Jurkat, Clone E6-1 (cell line): ENCODE data around the gene FIGN.

Experiments used
- DNase-seq: peaks from one replicate; pipeline ENCODE4 v3.0.0-alpha.2; 2011; ENCODE audit warnings: low read depth, low spot score
- H3K4me3 ChIP-seq: 2 replicates; pipeline ENCODE4 v1.5.1; 2011; ENCODE audit warnings: mild to moderate bottlenecking, low read length, control low read depth, moderate library complexity

FIGN gene

DNA sequence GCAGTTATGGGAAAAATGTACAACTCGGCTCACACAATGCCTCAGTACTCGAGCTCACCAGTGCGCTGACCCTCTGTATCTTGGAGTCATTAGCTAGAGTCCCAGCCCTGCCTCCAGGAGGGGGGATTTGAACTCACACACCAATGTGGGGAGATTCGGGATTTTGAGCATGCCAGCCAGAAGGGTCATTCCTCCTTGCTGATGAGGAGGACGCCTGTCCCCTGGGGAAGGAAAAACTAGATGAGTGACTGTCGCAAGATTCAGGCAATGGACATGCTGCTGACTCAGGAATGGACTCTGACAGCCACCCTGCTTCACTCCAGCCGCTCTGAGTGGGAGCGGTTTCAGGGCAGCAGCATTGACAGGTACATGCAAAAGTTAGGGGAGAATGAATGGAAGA lies 20.6 kb downstream of the FIGN start:
- no peak overlapping the region for H3K4me3 ChIP-seq
- DNase-seq: no peak

DNA sequence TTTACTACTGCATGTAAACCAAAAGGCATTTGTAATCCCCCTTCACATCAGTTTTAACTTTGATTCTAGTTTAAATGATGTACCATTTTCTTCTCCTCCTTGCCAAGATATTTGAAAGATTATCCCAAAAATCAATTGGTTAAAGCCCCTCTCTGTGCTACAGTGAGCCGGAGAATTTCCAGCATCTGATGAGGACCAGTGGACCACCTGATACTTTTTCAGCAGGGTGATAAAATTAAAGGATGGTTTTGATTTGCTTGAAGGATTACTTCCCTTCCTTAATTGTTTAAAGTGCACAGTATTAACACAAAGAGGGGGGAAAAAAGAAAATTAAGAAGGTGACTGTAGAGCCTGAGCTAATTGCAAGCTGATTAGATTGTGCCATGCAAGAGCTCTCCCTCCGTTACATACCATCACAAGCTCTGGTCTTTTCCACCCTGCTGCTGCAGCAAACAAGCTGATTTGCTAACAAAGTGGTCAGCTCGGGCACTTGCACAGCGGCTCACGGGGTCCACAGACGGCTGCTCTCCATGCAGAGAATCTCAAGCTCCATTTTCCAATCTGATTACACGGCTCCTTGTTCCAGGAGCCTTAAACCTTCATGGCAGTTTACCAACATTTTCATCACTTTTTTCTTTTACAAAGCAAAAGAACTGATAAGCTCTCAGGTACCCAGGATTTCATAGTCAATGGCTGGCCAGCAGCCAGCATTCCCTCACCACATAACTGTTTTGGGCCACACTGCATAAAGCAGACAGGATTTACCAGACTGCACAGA lies 22.1 kb downstream of the FIGN start:
- H3K4me3 ChIP-seq: no peak overlapping the region
- no peak for DNase-seq

DNA sequence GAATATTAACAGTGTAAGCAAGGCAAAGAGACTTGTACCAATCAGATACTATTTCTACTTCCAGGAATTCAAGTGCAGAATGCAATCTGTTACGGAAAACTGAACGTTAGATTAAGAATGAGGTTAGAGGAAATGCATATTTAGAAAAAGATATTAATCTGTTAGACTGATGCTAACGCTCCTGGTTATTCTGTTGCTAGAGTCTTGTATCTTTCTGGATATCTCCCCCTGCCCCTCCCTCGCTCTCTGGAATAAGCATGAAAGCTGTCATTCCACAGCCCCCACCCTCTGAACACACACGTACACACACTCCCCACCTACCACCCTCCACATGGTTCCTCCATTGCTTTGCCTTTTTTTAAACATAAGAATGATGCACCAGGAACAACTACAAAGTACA lies 24.1 kb downstream of the FIGN start:
- no peak overlapping the region for H3K4me3 ChIP-seq
- no peak for DNase-seq

DNA sequence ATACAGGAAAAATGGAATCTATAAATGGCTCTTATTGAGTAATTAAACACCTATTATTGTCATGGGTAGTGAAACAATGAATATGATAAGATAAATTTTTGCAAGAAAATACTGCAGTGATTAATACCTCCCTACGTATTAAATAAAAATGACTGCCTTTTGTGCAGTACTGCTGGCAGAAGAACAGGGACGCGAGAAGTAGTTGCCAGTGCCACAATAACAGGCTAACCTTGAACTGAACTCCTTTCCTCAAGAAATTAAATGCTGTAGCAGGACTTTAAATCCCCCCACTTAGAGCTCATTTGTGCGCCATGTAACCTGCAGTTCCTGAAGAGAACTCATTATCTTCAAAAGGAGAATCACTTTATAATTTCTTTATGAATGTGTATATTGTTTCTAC lies 24.6 kb downstream of the FIGN start:
- no peak overlapping the region for H3K4me3 ChIP-seq
- no peak for DNase-seq

DNA sequence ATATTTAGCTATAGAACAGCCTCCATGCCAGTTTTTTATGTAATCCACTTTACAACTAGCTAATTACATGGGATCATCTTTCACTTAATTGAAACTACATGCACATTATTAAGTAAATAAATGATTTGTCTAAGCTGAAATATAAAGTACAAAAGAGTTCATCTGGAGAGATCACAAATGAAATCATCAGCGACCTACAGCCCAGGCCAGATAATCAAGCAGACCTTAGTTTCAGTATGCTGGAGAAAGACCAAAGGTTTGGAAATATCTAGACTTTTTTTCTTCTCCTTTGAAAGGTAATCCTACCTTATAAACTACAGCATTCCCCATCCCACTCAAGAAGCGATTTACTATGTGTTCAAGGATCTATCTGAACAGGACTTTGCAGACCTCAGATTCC lies 26.5 kb downstream of the FIGN start:
- H3K4me3 ChIP-seq: no peak overlapping the region
- no peak for DNase-seq

DNA sequence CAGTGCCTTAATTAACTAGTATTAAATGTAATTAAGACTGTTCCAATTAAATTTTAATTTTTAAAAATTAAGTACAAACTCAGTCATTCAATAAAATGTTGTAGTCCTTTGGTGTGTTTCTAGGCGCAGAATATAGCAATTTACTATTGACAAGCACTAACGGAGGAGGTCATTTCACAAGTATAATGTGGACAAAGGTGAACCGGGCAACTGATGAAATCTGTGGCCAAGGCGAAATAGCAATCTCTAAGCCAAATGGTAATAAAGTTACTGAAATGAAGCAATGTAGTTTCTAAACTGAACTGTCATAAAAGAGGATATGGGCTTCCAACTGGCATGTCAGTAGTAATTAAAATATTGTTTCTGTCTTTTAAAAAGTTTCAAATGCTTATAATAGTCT lies 27.5 kb downstream of the FIGN start:
- no peak overlapping the region for H3K4me3 ChIP-seq
- no peak for DNase-seq

DNA sequence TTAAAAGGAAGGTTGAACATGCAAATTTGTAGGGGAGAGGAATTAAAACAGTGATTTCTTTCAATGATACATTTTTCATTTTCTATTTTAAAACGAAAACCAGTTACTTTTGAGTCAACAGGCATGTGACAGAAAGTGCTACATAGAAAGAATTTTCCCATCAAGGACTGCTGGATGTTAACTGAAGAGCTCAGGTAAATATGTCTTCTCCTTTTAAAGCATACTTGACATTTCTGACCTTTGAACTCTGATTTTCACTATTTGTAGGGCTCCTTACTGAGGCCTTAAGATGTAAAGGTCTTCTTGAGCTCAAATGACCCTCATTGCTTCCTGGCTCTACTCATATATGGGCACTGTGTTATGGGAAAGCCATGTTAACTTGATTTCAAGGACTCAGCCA lies 32.4 kb downstream of the FIGN start:
- DNase-seq: no peak
- no peak overlapping the region for H3K4me3 ChIP-seq

DNA sequence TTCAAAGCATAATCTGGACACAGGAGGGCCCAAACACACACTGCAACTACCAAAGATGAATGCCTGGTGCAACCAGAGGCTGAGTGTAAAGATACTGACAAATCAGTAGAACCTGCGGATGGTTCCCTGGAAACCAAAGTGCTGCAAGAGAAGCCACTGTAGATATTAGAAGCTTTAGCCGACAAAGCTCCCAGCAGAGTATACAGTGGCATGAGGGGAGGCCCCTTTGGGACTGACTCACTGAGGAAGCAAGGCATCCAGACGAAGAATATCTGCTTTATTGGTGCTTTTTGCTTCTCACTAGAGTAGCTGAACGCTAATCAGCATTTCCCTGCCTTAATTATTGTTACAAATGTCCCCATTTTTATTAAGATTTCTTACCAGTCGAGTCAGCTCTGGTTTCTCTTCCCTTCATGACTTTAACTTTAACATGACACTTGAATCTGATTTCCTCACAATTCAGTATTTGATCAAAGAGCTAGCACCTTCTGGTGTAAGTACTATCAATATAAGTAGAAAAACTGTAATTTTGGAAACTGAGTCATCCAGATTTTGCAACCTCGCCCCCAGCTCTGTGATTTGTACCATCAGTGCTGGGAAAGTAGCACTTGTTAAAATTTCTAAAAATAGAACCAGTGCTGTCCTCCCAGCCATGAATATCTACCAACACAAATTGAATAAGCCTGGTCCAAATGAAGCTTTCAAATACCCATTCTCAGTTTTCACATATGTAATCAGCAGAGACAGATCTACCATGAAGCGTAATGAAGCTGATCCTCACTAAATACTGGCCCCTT lies 34.2 kb downstream of the FIGN start:
- H3K4me3 ChIP-seq: no peak overlapping the region
- DNase-seq: no peak

DNA sequence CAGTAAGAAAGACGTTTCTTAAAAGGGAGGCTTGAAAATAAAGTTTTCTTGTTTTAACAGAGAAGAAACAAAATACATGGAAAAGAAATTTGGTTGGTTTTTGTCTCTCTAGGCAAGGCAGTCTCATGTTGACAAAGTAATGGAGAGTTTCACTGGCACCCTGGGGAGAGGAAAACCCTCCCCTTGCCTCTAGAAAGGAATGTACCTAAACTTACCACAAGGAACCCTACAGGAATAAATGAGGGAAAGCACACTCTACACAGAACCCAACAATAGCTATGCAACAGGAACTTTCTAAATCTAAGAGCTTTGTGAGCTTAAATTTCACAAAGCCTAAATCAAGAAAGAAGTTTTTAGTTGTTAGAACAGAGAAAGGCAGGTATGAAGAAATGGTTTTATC lies 37.0 kb downstream of the FIGN start:
- DNase-seq: no peak
- H3K4me3 ChIP-seq: no peak overlapping the region

DNA sequence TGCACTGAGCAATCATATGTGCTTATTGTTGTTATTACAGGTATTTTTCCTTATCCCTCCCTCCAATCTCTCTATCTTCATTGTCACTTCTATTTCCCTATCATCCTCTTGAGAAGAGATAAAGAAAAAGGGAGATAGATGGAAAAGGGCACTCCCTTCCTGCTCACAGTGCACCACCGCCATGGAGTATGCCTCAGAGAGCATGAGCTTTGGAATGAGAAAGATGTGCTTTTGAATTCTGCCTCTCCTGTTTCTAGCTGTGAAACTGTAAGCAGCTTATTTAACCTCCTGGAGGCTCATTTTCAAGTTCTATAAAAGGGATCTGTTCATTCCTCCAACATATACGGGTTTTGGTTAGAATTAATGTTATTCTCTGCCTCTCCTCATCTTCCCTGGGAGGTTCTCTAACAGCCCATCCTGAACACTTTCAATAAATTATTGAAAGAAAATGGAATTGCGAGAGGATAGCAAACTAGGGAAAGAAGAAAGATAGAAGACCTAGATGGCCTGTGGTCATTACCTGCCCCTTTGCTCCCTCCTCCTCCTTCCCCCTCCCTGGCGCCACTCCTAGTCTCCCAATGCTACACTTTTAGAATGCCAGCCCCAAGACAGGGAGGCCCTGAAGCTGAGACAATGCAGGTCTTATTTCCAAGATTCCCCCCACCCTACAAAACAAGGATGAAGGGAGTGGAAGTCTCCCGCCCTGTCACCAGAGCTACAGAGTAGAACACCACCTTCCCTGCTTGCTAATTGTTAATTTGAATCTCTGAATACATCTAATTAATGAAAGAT lies 37.8 kb downstream of the FIGN start:
- no peak for DNase-seq

DNA sequence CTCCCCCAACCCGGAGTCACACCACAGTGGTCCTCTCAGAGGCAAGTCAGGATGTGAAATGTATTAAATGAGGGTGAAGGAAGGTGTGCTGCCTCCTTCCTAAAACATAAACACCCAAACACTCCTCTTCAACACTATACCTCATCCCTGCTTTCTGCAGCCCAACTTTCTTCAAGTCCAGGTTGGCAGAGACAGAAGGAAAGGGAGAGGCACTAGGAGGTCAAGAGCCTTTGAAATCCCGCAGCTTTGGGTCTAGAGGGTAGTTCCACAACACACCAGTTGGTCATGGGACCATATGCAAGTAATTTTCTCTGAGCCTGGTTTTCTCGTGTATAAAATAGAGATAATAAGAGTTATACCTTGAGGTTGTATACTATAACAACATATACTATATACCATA lies 38.4 kb downstream of the FIGN start:
- no peak overlapping the region for H3K4me3 ChIP-seq
- DNase-seq: no peak

More for the DNA sequence above, 37.8 kb downstream of the FIGN start:
- H3K4me3 ChIP-seq: no peak overlapping the region

DNA sequence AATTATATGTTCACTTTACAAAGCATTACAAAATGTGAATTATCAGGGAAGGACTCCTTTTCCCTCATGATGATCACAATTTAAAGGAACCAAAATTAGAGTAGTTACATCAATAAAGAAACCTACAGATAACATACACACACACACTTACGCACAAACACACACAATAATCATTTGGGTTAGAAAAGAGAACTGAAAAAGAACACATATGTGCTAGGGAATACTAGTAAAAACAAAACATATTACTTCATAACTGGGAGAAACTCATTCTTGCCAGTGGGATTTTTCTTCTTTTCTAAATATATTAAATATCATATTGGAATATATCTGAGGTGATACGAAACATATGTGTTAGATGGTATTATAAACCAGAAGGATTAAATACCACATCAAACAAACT lies 42.3 kb downstream of the FIGN start:
- DNase-seq: no peak
- no peak overlapping the region for H3K4me3 ChIP-seq

DNA sequence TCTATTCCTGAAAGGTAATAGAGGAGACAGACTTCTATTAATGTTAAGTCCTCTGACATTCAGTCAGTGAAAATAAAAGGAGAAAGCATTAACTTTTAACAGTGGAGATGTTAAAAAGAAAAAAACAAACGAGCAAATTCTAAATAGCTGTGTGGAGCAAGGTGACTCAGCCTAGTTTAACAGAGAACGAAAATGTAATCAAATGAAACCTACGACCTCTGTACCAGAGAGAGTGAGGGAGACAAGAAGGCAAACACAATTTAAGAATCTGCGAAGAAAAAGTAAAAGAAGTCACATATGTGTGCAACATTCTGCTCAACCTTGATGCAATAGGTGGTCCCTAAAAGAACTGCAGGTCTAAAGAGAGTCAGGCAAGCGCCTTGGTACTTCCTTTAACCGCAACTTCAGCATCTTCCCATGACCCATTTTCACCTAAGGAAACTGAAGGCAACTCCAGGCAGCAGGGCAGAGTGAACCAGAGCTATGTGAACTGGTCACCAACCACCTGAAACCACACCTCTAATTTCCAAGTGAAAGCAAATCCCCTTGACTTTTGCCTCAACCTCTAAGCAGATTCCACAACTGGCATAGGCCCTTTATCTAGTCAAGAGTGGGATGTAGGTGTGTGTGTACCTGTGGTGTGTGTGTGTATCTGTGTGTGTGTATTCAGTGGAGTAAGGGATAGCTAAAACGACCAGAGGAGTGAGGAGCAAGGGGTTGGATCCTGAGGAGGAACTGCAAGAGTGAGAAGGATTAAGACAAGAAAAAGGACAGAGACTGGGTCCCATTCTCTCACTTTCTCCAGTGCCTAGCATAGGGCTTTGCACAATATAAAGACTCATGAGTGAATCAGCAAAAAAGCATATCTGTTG lies 43.0 kb downstream of the FIGN start:
- no peak for DNase-seq
- no peak overlapping the region for H3K4me3 ChIP-seq

DNA sequence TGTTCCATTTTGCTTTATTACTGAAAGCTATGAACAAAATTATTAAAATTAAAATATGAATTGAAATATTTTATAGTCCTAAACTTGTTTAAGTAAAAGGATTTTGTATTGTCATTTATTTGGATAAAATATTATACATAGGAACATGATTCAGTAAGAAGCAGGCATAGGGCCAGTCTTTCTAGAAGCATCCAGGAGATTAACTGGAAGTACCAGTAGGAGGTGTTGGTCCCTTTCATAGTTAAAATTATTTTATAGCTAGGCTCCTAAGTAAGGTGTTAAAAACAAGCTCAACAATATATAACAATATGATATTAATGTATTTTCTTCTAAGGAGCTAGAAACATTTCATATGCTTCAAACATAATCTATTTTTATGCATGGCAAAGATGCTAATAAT lies 43.7 kb downstream of the FIGN start:
- H3K4me3 ChIP-seq: no peak overlapping the region
- no peak for DNase-seq

DNA sequence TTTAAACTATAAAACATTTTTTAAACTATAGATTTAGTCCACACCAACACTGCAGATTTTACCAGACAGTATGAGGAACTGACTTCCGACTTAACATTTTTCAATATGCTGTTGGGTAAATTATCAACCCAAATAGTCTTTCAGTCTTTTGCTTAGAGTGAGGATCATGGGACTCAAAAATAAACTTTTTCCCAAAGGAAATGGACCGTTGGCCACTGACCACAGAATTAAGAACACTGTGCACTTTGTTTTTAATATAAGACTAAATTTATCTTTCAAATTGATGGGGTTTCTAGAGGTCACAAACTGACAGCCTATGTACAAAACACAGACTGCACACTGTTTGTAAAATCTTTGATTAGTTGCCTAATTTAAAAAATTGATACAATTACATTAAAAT lies 44.9 kb downstream of the FIGN start:
- no peak for DNase-seq
- H3K4me3 ChIP-seq: no peak overlapping the region

DNA sequence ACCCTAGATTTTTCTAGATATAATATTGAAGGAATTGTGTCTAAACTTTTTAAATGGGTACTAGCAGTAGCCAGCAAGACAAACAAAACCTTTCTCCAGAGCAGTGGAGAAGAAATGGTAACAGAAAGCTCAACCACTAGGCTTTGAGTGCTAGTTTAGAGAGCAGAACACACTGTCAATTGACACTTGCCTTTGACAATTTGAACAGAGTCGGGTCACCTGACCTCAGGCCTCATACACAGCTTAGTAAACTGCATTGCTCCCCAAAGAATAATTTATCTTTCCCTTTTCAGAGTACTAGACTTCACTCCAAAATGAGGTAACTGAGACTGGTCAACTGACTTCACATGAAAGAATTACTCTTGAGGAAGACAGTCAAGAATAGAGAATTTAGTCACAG lies 48.6 kb downstream of the FIGN start:
- no peak for DNase-seq
- no peak overlapping the region for H3K4me3 ChIP-seq

DNA sequence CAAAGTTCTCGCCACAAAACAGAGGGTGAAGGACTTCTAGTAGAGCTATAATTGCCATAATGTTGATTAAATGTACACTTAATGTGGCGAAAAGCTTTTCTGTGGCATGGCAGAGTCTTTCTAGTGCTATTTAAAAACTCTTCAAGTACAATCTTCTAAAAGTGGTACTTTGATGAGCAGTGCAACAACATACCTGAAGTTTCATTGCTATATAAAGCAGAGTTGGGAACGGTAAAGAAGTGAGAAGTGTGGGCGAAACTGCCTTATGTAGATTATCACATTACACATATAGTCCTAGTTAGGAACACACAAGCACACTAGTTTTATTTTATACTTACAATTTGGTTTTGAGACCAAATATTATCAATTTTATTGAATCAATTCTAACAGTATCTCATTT lies 49.5 kb downstream of the FIGN start:
- no peak for DNase-seq

DNA sequence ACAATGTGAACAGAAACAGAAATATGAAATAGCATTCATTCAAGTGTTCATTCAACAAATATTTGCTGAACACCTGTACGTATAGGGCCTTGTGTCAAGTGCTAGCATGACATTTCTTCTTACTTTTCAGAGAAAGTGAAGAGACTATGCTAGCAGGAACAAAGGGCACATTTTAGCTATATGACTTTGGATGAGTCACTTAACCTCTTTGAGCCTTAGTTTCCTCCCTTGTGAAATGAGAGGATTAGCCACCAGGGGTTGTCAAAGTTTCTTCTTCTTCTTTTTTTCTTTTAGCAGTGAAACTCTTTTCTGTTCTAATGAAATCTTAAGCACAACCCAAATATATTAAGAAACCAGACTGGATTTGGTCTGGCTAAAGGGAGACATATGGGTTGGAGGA lies 53.1 kb downstream of the FIGN start:
- H3K4me3 ChIP-seq: no peak overlapping the region
- no peak for DNase-seq

More for the DNA sequence above, 49.5 kb downstream of the FIGN start:
- no peak overlapping the region for H3K4me3 ChIP-seq

DNA sequence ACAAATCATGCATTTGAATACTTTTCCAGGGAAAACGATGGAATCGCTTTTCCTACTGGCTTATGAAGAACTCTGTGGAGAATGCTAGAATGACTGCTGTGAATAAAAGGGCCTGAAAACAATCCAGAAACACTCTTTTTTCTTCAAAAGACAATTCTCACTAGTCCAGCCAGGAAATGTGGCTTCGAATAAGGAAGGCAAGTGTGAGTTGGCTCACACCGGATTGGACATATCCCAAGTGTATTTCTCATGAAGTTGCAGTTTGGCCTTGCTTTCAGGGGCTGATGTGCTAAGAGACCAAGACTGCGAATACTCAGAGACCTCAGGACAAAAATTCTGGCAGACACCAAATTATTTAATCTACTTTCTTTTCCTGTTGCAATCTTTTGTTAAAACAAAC lies 54.1 kb downstream of the FIGN start:
- DNase-seq: no peak
- H3K4me3 ChIP-seq: no peak overlapping the region
